PC-3 (cell line): ENCODE results near the gene GATD1.

Source experiments
- EZH2phosphoT487 ChIP-seq: fragments of 300-600 bp; sonication (generic); IDR thresholded peaks from 2 replicates; pipeline ENCODE4 v1.6.1; 2018; ENCODE audit warnings: mild to moderate bottlenecking, antibody characterized with exemption, low read length, borderline replicate concordance
- TF ChIP-seq, protein P1 (sequence below): fragments of 300-600 bp; sonication (generic); conservative IDR thresholded peaks from 2 replicates; pipeline ENCODE4 v1.5.1; 2017; ENCODE audit warnings: antibody characterized with exemption, low read depth, mild to moderate bottlenecking, low read length

DNA sequence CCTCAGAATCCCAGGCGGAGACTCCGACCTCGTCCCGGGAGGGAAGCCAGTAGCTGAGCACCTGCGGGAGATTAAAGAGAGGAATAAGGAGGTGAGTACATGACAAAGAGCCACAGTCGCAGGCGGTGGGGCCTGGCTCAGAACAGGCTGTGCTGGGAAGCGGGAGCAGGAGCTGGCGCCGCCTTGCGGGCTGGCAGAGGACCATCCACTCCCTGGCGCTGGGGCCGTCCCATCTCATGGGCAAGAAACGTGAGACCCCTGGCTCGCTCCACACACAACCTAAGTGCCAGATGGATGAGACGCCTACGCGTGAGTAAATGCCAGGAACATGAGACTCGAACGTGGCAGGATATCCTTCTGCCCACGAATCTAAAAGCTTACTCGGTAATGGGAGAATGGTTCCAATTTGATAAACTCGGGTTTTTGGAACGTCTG lies 6.3 kb upstream of the GATD1 start:
- TF ChIP-seq, protein P1, sequence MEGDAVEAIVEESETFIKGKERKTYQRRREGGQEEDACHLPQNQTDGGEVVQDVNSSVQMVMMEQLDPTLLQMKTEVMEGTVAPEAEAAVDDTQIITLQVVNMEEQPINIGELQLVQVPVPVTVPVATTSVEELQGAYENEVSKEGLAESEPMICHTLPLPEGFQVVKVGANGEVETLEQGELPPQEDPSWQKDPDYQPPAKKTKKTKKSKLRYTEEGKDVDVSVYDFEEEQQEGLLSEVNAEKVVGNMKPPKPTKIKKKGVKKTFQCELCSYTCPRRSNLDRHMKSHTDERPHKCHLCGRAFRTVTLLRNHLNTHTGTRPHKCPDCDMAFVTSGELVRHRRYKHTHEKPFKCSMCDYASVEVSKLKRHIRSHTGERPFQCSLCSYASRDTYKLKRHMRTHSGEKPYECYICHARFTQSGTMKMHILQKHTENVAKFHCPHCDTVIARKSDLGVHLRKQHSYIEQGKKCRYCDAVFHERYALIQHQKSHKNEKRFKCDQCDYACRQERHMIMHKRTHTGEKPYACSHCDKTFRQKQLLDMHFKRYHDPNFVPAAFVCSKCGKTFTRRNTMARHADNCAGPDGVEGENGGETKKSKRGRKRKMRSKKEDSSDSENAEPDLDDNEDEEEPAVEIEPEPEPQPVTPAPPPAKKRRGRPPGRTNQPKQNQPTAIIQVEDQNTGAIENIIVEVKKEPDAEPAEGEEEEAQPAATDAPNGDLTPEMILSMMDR = peak; percentile 80
- no peak for TF ChIP-seq EZH2phosphoT487
